ENCODE data around the gene ARHGAP45. TPM values are rescaled to one million over a fixed set of nuclear protein-coding genes. Genes with fewer than 3 reads are reported as not detected.

Gene ARHGAP45
- total and polyA plus RNA-seq, 9 of the 15 experiments (the other 6 are each of a cell fraction or from before 2014, with no cell fraction given), result 0.08 to 22.1 (median 4.2) TPM

DNA sequence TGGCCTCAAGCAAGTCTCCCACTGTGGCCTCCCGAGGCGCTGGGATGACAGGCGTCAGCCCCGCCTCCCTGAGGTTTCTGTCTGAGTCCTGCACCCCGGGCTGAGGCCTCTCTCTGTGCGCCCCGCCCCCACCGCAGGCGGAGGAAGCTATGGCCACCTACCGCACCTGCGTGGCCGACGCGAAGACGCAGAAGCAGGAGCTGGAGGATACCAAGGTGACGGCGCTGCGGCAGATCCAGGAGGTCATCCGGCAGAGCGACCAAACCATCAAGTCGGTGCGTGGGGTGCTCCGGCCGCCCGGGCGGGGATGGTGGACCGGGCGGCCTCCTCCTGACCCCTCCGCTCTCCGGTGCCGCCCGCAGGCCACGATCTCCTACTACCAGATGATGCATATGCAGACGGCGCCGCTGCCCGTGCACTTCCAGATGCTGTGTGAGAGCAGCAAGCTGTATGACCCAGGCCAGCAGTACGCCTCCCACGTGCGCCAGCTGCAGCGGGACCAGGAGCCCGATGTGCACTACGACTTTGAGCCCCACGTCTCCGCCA is 12.7 kb downstream of the ARHGAP45 start (continued):
- no peak for TF ChIP-seq RERE (CRISPR knock-in tag; IDR thresholded peaks at IDR 0.05; ENCODE audit: borderline replicate concordance)
- TF ChIP-seq, protein P1, sequence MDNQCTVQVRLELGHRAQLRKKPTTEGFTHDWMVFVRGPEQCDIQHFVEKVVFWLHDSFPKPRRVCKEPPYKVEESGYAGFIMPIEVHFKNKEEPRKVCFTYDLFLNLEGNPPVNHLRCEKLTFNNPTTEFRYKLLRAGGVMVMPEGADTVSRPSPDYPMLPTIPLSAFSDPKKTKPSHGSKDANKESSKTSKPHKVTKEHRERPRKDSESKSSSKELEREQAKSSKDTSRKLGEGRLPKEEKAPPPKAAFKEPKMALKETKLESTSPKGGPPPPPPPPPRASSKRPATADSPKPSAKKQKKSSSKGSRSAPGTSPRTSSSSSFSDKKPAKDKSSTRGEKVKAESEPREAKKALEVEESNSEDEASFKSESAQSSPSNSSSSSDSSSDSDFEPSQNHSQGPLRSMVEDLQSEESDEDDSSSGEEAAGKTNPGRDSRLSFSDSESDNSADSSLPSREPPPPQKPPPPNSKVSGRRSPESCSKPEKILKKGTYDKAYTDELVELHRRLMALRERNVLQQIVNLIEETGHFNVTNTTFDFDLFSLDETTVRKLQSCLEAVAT (IDR thresholded peaks at IDR 0.05), result no peak
- 0 out of 2 replicates have a peak, but pooled peaks have one; percentile 26 for TF ChIP-seq MAX (CRISPR knock-in tag; IDR thresholded peaks at IDR 0.05)
- no peak for TF ChIP-seq PHF21A (IDR thresholded peaks at IDR 0.05; ENCODE audit: borderline replicate concordance, low read depth)
- TF ChIP-seq CTBP1 (IDR thresholded peaks at IDR 0.05; ENCODE audit: borderline replicate concordance), result peak; percentile 52; the same call in 1 of the 2 replicates
- TF ChIP-seq CSDE1 (IDR thresholded peaks at IDR 0.05), result no peak
- TF ChIP-seq, protein P2, sequence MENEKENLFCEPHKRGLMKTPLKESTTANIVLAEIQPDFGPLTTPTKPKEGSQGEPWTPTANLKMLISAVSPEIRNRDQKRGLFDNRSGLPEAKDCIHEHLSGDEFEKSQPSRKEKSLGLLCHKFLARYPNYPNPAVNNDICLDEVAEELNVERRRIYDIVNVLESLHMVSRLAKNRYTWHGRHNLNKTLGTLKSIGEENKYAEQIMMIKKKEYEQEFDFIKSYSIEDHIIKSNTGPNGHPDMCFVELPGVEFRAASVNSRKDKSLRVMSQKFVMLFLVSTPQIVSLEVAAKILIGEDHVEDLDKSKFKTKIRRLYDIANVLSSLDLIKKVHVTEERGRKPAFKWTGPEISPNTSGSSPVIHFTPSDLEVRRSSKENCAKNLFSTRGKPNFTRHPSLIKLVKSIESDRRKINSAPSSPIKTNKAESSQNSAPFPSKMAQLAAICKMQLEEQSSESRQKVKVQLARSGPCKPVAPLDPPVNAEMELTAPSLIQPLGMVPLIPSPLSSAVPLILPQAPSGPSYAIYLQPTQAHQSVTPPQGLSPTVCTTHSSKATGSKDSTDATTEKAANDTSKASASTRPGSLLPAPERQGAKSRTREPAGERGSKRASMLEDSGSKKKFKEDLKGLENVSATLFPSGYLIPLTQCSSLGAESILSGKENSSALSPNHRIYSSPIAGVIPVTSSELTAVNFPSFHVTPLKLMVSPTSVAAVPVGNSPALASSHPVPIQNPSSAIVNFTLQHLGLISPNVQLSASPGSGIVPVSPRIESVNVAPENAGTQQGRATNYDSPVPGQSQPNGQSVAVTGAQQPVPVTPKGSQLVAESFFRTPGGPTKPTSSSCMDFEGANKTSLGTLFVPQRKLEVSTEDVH (IDR thresholded peaks at IDR 0.05; ENCODE audit: low read depth, partially characterized antibody), result no peak
- TF ChIP-seq TCF7 (IDR thresholded peaks at IDR 0.05; ENCODE audit: borderline replicate concordance), result no peak
- no peak for TF ChIP-seq RFX7 (CRISPR knock-in tag; IDR thresholded peaks at IDR 0.05)
- peak; percentile 40 to 62; a peak in 3 of 4 replicates for TF ChIP-seq NRF1 (conservative IDR thresholded peaks at IDR 0.05 in 1 of 2, IDR thresholded peaks at IDR 0.05 in 1 of 2)
- TF ChIP-seq, protein P3, sequence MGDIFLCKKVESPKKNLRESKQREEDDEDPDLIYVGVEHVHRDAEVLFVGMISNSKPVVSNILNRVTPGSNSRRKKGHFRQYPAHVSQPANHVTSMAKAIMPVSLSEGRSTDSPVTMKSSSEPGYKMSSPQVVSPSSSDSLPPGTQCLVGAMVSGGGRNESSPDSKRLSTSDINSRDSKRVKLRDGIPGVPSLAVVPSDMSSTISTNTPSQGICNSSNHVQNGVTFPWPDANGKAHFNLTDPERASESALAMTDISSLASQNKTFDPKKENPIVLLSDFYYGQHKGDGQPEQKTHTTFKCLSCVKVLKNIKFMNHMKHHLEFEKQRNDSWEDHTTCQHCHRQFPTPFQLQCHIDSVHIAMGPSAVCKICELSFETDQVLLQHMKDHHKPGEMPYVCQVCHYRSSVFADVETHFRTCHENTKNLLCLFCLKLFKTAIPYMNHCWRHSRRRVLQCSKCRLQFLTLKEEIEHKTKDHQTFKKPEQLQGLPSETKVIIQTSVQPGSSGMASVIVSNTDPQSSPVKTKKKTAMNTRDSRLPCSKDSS (IDR thresholded peaks at IDR 0.05; ENCODE audit: low read depth, partially characterized antibody), result no peak
- no peak for TF ChIP-seq ELF2 (CRISPR knock-in tag; IDR thresholded peaks at IDR 0.05)
